Measurements from ENCODE around the gene CYFIP2.
A peak's percentile ranks its signal among the peaks of the same experiment; 100 is the strongest.

Gene CYFIP2

DNA sequence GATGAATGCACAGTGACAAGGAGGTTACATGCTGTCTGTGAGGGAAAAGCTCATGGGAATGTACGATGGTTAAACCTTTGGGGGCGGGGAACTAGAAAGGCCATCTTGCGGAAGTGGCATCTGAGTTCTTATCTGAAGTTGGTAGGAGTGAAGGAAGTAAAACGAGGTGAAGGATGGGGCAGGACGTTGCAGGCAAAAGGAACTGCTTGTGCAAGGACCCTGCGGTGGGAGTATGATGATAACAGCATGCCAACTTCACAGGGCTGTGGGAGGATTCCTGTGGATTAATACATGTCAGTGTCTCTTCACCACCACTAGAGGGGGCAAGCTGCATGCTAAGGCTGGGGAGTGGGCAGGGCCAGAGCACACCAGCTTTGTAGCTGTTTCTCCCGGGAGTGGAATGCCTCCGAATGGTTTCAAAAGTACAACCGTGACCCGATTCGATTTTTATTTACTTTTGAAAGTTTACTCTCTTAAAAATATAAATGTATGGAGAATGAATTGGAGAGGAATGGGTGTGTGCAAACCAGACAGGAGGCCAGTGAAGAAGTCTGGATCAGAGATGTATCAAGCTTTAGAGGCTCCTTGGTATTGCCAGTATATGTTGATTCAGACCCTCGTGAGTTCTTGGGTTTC, 62.5 kb downstream of the CYFIP2 start:
- peak; percentile 48 to 52 for DNase-seq

DNA sequence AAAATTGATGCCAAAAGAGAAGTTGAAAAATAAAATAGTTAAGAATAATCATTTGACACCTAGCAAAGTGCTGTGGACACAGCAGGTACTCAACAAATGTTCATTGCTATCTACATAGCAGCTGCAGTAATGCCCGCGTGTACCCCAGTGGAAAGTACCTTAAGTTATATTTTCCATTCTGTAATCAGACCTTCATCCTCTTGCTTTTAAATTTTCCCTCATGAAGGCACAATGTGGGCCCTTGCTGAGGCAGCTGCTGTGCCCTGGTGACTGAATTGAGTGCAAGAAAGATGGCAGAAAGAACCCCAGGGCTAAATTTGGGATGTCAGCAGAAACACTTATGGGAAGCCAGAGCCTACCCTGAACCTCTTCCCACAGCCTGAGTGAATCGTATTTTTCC, 65.9 kb downstream of the CYFIP2 start:
- DNase-seq: no peak

DNA sequence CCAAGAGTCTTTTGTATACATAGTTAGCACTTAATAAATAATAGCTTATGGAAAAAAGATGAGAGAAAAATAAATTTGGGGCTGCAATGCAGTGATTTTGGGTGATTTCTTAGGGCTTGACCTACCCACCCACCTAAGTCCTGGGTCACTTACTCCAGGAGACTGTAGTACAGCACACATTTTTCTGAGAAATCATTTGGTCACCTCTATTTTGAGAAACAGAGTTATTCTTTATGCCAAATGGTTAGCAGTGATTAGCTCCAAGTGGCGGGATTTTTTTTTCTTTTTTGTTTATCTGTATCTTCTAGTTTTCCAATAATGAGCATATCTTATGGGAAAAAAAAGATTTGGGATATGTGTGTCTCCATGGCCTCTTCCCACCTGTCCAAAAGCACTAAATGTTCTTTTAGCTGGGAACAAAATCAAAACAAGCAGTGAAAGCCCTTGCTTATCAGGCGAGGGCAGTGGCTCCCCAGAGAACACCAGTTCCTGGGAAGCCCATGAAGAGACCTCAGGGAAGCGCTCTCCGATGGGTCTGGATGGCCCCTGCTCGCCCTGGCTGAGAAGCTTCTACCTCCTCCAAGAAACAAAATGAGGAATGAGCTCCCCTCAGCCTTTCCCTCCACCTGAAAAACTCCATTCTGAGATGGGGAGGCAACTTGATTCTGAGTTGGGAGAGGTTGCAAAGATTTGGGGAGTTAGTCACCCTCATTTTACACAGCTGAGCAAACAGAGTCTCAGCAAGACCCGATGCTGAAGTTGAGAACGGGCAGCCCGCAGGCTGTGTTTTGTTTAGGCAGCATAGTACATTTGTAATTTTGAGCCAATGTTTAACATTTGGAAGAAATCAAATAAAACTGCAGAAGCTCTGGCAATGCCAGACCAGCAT, 69.9 kb downstream of the CYFIP2 start:
- DNase-seq: no peak

DNA sequence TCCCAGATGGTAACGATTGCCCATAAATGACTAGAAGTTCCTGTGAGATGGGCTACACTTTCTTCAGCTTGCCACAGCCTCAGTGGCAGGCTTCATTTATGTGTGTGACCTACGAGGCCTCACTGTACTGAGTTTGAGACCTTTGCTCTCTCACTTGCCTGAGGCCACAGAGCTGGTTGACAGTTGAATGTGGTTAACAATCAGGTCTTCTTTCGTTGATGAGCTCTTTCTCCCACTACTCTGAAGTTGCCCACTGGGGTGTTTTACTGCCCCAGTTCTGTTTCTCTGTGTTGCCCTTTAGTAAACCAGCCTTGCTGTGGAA, 70.5 kb downstream of the CYFIP2 start:
- no peak for DNase-seq

DNA sequence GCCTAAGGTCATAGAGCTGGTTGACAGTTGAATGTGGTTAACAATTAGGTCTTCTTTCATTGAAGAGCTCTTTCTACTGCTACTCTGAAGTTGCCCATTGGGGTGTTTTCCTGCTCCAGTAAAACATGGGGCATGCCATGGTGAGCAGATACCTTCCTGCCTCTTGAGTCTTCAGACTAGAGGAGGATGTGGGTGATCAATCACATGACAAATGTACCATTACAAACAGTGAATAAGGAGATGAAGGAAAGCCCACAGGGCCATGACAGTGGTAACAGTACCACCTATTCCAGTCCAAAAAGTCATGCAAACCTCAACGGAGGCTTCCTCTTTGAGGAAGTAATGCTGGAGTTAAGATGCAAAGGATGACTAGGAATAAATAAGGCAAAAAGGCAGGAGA, 73.5 kb downstream of the CYFIP2 start:
- DNase-seq: no peak

DNA sequence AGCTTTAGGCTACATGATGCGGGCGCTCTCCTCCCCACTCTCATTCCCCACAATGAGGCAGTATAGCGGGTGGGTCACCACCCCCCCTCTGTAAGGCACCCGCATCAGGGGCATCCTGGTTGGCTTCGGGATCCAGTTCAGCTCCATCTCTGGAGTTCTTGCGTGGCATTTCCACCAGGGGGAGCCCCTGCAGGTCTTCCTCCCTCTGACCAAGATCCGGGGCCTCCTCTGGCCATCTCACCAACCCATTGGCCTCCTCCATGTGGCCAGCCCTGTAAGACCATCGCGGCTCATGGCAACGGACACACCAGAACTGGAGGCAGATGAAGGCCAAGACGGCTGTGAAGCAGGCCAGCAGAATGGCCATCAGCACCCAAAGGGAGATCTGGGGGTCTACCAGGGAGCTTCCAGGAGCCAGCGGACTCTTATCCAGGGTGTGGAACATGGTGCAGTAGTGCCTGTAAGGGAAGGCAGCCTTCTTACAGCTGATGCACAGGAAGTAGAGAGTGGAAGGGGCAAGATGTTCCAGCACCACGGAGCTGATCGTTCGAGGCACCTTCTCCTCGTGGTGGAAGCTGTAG, 77.0 kb downstream of the CYFIP2 start:
- DNase-seq: peak; percentile 40 to 43

DNA sequence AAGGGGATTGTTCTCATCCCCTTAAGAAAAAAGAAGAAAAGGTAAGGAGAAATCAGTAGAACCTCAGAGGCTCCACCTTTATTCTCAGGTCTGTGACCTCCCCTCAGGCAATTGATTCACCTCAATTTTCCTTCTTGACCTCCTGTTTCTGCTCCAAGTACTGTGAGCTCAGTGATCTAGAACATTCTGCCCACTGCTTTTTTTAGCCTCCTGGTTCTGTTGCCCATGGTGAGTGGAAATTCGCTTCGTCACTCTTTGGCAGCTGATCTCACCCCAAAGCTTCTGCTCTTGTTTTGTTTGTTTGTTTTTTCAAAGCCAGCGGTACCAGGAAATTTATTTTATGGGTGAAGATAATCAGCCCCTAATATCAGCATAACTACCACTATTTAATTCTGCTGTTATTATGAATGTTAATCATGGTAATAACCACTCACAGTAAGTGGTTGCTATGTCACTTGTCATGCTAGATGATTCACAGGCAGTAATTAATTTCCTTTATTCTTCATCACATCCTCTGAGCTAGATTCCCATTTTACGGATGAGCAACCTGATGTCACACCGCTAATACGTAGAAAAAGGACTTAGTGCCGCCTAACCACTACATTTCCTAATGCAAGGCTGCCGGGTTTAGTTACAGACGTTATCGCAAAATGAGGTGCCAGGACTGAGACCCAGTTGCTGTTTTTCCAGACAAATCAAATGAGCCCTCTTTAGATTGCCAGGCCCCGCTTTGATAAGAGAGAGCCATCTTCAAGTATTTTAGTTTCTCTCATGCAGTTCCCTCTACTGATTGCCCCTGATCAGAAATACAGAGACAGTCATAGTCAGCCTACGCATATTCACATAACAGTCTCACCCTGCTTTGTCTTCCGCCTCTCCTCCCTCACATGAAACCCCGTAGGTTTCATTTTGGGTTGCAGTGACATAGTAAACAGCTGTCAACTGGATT, 78.2 kb downstream of the CYFIP2 start:
- no peak for DNase-seq

DNA sequence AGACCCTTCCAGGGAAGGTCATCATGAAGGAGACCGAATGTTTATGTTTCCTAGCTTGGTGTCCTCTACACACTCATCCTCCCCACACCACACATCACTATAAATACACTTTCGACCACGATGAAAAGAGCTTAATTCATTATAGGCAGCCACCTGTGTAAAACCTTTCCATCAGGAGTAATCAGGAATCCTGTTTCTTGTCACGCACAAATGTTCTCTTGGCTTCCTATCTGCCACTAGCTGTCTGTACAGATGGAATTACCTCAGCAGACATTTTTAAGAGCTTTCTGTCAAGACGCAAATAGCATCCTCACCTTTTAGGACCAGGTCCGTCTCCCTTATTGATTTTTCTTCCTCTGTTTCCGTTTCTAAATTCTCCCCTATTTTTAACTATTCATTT, 79.1 kb downstream of the CYFIP2 start:
- no peak for DNase-seq

DNA sequence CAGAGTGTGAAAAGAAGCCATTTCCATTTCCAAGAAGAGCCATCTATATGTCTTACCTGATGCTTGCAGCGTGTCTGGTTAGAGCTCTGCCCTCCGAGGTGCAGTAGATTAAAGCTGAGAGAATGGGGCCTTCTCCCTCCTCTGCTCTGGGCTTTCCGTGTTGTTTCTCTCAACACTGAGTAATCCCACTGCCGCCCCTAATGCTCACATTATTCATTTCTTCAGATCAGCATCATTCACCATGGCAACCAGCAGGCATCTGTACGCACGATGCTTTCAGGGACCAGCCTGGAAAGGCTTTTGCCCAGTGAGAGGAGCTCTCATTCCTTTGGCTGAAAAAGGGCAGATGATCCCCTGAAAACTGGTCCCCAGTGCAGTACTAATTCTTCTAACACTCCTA, 79.6 kb downstream of the CYFIP2 start:
- DNase-seq: no peak

DNA sequence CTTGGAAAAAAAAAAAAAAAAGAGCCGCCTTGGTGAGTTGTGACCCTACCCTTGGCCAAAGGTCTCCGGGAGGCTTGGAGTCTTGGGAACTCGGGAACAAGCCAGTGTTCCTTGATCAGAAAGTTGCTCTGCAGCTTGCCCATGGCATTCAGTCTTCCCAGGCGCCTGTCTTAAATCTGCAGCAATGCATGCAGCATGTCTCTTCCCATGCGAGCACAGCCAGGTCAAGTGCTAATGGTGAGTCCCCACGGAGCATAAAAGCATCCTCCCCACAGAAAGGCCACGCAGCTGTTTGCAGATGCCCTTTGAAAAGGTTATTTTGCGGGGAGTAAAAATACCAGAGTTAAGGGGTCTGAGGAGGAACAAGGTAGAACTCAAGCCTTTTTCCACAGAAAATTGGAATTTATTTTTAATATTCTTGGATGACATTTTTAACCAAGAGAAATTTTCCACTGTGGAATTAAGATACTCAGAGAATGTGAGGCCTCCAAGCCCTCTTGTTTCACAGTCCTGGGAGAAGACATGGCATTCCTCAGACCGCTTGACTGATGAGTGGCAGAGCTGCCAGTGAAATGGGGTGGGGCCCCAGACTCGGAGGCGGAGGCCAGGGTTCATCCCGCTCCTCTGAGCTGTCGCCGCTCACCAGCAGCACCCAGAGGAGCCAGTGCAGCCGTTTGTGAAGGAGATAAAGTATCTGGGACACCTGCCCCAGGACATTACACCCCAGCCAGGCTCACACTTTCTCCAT, 81.6 kb downstream of the CYFIP2 start:
- DNase-seq: no peak

DNA sequence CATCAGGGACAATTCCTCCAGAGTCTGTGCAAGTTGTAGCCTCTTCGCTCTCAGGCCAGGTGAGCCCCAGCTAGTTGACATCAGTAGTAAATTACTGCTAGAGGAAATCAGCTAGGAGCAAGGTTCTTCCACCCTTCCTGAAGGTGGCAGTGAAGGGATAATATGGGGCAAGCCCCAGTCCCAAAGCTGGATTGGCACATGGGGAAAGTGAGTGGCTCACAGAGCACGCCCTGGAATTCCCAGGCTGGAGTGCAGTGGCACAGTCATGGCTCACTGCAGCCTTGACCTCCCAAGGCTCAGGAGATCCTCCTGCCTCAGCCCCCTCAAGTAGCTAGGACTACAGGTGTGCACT, 82.1 kb downstream of the CYFIP2 start:
- DNase-seq: no peak

DNA sequence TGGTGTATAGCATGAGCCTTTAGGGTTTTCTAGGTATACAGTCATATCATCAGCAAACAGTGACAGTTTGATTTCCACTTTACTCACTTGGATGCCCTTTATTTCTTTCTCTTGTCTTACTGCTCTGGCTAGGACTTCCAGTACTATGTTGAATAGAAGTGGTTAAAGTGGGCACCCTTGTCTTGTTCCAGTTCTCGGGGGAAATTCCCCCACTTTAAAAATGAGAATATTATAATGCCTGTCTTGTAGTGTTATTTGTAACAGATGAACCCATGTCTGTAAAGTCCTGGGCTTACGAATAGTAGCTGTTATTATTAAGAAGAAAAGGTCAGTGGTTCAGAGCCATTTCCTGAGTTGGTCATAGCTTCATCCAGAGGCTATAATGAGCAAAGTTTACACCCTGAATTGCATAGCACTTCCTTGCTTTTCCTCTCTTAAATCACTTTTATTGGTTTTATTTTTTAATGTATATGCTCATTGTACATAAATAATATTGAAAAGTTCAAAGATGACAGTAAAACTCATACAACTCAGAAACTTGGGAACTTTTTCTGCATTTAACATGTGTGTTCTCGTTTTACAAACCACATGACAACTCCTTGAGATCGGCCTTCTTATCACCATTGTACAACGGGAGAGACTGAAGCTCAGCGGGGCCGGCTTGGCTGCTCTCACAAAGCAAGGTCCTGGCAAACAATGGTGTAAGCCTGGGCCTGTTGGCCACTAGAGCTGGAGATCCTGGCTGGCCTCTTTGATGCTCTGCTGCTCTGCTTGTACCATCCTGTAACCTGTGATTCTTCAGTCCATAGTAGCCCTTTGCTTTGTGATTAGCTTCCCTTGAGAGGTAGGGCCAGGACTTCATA, 85.2 kb downstream of the CYFIP2 start:
- no peak for DNase-seq

DNA sequence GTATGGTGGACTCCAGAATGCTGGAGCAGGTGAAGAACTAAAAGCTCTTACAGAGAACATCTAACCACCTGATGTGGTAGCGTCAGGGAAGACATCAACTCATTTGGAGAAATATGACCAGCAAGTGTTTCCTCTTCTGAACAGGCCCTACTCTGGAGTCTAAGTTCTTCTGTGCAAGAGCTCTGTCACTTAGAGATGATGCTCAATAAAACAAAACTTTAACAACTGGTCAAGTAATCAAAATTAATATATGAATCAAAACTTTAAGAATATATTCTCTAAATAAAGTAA, 85.8 kb downstream of the CYFIP2 start:
- no peak for DNase-seq

DNA sequence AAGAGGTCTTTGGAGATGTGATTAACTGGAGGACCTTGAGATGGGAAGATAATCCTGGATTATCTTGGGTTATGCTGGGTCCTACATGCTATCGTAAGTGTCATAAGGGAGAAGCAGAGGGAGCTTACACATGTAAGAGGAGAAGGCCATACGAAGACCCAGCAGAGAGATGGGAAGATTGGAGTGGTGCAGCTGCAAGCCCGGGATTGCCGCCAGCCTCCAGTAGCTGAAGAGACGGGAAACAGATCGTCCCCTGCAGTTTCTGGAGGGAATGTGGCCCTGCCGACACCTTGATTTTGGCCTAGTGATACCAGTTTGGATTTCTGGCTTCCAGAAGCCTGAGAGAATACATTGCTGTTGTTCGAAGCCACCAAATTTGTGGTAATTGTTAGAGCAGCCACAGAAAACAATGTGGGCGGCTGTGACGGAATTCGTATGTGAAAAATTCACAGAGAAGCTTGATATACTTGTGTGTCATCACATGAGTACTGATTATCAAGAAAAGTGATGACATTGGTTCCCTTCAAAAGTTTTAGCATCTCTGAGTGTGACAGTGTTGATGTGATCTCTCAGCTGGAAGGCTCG, 86.9 kb downstream of the CYFIP2 start:
- DNase-seq: peak; percentile 37 to 42

DNA sequence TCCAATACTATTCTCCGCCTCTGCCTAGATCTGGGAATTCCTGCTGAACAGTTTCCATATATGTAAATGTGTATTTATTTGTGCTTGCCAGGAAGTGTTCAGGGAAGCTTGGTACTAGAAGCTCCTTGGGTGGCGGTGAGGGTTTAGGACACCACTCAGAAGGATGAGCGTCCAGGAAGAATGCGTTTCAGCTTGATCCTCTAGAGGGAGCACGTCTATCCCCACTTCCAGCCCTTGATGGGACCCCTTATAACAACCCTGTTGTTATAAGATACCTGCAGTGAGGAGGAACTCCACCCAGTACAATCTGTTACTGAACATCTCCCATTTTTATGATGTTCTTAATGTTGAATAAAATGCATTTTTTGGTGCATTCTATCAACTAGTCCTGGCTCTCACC, 88.9 kb downstream of the CYFIP2 start:
- no peak for DNase-seq

DNA sequence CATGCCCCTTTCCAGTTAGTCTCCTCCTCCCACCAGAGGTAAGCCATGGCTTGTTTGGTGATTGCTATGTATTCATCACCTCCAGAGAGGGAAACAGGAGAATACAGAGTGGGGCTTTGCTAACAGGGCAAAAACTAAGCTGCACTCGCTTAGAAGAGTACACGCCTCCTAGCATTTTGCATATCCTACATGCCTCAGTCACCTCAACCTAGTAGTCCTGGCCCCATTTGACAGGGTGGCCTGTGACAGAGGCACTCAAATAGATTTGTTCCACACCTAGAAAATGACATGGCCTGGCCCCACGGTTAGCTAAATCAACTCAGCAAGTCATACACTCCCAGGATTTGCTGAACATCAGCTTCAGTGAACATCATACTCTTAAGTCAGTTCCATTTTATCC, 90.7 kb downstream of the CYFIP2 start:
- no peak for DNase-seq

DNA sequence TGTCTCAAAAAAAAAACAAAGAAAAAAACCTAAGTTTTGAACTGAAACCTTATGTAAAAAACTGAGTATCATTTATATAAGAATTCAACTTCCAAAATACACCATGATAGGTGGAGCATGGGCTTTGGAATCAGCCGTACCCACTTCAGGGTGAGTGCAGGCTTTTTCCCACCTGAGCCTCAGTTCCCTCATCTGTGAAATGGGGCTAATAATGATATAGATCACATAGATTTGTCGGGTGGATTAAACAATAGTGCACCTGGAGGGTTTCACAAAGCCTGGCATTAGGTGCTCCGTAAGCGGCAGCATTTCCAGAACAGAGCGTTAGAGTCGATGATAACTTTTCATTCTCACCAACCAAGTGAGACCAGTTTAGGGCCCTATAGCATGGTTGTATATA, 91.9 kb downstream of the CYFIP2 start:
- DNase-seq: no peak

DNA sequence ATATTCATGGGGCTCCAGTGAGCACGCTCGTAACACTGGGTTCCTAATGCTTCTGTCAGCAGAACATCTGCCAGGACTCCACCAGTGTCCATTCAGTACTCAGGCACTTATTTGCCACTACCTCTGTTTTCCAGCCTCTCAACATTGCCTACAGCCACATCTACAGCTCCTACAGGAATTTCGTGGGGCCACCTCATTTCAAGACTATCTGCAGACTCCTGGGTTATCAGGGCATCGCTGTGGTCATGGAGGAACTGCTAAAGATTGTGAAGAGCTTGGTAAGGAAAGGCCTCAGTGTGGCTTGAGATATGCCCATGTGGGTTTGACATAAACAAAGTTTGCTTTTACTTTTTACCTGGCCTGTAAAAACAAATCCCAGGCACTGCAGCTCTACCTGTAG, 92.9 kb downstream of the CYFIP2 start:
- no peak for DNase-seq

DNA sequence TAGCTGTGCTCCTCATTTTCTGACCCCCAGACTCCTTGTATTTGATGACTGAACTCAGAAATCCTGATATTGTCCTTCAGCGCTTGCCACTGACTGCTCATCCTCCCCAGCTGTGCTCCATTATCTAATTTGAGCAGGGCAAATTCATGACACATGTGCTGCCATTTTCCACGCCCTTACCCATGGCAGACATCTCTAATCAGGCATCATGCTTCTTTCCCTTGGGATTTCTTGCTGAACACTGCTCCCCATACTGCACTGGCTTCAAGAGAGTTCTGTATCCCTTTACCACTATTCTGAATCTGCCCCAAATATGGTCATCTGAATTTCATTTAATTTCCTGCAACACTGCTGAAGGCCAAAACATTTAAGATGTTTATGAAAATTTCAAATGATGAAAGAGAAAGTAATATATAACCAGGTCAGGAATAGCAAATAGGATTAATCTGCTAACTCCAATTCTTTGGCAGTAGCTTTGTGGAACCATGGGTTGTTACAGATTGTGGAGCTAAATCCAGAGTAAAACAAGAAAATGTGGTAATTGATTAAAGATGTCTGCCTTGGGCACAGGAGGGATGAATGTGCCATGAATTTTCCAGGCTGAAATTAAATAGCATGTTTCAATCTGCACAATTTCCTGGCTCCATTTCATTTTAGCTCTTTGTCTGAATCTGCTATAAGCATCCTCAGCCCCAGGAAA, 93.6 kb downstream of the CYFIP2 start:
- no peak for DNase-seq

DNA sequence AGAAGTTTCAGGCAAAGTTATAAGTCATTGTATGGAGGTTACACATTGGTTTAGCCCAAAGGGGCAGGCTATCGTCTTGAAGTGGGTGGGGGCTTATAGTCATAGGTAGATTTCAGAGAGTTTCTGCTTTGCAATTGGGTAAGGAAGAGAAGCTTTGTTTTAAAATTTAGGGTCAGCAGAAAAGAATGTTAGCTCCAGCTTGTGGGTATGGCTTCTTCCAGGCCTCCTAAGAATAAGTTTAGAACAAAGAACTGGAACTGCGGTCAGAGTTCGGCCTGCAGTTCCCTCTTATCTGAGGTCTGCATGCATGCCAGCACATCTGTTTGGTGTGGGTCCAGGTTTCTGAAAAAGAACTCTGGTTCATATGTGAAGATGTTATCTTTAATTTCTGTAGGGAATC, 96.1 kb downstream of the CYFIP2 start:
- no peak for DNase-seq

DNA sequence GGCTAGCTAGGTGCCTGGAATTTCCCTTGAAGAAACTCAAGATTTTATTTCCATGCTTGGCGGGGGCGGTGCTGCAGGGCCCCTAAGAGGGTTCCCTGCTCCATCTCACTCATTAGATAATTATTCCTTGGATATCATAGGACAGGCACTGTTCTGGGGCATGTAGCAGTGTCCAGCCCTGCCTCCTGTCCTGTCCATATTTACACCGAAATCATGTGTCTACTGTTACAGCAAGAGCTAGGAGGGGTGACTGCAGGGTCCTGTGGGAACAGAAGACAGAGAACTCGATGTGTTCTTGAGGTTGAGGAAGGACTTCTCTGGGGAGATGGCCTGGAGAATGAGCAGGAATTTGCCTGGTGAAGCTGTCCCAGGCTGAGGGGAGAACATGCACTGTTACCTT, 96.6 kb downstream of the CYFIP2 start:
- no peak for DNase-seq

All from stimulated activated CD4-positive, alpha-beta T cell treated with anti-CD3 and anti-CD28 coated beads, Interleukin-2, amount 100 ng/mL, for 48 hours (primary cell).